ENCODE results near the gene PEX14.

PEX14 gene

DNA sequence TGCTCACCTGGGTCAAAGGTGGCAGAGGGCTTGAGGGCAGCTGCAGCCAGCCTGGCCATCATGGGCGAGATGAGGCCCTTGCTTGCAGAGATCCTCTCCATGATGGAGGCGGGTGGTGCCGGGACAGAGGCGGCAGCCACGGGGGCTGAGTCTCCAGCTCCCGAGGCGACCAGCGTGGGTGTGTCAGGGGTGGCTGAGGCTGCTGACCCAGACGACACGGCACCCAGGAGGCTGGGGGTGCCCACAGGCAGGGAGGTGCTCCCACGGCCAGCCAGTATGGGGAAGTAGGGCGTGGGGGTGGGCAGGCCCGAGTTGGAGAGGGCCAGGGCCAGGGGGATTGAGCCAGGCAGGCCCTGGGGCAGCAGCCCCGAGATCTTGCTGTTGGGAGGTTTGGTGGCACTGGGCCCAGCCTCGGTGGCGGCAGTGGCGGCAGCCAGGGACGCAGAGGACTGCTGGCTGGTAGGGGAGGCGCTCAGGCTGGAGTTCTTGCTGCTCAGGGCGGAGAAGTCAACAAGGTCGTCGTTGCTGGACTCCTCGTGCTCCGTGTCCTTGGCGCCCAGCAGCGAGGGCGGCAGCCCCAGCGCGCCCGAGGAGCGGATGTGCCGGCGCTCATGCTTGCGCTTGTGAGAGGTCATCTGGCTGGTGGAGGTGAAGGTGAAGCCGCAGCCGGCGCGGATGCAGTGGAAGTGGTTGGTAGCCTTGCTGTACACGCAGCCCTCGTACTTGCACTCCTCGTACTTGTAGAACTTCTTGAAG lies 178.8 kb downstream of the PEX14 start:
- no peak for DNase-seq

DNA sequence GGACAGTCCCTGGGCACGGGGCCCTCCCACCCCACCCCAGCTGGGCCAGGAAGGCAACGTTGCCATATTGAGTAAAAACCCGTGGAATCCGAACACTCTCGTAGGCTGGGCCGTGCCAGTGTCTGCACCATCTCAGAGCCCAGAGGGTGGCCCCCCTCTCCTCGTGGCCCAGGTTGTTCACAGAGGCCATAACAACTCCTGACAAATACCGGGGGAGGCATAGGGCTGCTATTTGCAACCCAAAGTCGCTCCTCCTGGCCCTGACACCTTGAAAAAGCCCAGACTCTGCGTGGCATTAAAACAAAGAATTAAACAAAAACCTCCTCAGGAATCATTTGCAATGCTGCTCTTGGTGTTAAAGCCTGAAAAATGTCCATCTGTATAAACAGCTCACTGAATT lies 180.3 kb downstream of the PEX14 start:
- DNase-seq, result no peak

DNA sequence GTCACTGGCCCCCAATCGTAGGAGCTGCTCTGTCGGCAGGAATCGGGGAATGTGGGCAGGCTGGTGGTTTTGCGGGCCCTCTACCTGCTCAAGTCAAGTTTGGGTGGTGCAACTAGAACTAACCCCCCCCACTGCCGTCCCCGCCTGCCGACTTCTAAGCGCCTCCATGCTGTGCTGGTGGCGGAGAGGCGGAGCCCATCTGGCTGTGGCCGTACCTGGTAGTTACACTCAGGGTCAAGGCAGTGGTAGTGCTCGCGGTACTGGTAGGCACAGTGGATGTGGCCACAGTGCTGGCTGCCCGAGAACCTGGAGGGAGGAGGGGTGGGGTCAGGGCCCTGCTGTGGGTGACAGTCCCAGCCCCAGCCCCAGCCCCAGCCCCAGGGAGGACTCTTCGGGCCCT lies 181.7 kb downstream of the PEX14 start:
- no peak for DNase-seq

DNA sequence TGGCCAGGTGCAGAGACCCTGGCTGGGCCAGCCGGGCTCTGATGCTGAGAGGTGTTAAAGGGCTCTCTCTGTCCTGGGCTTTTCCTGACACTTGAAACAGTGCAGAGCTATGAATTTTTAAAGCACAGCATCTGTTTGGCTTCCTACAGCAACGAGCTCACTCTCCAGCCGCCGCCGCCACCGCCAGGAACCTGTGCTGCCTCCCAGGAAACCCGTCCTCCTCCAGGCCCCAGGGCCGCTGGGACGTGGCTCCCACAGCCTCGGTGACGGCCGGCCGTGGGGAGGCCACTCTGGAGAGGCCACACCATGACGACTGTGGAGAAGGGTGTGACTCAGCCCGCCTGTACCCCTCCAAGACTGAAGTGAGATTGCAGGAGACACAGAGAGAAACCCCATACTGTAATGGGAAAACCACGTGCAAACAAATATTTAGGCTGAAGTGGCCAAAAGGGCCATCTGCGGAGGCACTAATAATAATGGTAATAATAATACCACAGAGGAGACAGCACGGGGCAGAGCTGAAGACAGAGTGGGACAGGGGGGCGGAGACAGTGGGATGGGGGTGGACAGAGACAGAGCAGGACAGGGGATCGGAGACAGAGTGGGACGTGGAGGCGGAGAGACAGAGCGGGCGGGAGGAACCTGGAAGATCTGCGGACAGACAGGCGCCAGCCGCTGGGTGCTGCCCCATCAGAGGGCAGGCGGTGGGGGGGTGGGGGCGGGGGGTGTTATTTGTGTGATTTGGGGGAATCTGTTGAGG lies 182.5 kb downstream of the PEX14 start:
- no peak for DNase-seq

DNA sequence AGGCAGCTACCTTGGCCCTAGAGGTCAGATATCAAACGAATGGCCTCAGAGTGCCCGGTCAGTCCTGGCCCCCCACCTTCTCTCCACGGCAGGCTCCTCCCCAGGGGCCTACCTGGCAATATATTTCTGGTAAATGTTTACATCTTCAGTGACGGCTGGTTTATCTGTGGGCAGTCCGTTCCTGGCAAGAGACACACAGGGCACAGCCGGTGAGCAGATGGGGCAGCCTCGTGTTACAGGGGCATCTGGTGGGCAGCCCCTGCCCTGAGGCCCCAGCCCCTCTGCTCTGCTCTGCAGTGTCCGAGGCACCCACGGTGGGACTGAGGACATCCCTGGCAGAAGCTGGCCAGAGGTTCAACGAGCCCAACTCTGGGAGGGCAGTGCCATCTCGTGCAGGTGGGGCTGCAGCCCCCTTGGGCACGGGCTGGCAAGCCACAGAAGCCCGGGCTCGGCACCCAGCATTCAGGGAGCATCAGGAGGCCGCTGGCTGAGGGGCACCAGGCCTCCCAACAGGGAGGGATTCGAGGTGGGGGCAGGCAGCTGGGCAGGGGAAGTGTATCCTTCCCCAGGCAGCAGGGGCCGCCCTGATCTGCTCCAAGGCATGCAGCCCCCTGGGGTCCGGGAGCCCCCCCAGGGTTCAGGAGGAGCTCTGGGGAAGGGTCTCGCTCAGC lies 183.8 kb downstream of the PEX14 start:
- no peak for DNase-seq

DNA sequence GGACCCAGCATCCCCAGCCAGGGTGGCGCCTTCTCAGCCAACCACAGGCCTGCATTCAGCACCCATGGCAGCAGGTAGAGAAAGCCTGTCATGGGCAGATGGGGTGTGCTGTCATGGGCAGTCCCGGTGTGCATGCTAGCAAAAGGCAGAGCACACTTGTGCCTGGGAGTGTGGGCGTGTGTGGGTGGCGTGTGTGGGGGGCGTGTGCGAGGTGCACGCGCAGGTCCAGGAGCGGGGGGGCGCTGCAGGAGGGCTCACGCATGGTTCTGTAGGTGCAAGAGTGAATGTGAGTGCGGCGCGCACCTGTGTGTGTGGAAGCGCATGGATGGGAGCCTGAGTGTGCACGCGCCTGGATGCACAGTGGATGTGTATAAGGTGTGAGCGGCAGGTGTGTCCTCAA lies 184.5 kb downstream of the PEX14 start:
- no peak for DNase-seq

DNA sequence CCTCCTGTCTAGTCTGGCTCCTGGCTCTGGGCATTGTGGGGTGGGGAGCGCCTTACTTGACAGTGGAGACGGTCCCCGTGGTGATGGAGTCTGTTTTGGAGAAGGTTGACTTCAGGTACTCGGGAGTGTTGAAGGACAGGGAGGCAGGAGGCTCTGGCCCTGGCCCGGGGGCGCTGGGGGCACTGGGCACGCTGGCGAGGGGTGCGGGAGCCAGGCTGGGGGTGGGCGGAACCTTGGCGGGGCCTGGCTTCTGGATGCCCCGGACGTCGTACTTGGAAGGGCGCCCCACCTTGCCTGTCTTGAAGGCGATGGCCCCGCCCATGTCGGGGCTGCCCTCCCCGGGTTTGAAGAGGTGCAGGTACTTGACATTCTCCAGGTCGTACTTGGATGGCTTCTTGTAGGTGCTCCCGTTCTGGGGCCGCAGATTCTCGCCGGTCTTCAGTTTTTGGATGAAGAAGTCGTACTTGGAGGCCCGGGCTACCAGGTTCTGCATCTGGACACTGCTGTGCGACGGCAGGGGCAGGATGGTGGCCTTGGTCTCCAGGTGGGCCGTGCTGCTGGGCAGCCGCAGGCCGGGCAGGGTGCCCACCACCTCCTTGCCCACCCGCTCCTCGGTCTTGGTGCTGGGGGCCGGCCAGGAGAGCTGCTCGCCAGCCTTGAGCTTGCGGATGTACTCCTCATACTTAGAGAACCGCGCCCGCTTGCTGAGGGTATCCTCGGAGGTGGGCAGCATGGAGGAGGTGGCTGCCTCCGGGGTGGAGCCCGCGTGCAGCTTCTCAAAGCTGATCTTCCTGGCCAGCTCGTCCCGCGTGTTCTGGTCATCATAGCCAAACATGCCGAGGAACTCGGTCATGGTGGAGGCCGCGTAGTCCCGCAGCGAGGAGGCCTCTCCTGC lies 185.1 kb downstream of the PEX14 start:
- DNase-seq, result no peak

DNA sequence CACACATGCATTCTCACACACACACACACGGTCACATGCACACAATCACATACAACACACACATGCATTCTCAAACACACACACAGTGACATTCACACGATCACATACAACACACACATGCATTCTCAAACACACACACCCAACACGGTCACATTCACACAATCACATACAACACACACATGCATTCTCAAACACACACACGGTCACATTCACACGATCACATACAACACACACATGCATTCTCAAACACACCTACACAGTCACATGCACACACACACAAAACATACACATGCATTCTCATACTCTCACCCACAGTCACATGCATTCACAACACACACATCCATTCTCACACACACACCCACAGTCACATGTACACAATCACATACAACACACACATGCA lies 186.7 kb downstream of the PEX14 start:
- no peak for DNase-seq

DNA sequence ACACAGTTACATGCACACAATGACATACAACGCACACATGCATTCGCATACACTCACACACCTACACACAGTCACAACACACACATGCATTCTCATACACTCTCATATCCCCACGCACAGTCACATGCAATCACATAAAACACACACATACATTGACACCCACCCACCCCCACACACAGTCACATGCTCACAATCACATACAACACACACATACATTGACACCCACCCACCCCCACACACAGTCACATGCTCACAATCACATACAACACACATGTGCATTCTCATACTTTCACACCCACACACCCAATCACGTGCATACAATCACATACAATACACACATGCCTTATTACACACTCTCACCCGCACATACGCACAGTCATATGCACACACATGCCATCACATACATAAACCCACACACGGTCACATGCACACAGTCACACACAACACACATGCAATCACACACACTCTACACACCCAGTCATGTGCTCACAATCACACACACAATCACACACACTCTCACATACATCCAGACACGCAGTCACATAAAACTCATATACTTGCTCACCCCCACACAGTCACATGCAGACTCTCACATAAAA lies 187.4 kb downstream of the PEX14 start:
- no peak for DNase-seq

DNA sequence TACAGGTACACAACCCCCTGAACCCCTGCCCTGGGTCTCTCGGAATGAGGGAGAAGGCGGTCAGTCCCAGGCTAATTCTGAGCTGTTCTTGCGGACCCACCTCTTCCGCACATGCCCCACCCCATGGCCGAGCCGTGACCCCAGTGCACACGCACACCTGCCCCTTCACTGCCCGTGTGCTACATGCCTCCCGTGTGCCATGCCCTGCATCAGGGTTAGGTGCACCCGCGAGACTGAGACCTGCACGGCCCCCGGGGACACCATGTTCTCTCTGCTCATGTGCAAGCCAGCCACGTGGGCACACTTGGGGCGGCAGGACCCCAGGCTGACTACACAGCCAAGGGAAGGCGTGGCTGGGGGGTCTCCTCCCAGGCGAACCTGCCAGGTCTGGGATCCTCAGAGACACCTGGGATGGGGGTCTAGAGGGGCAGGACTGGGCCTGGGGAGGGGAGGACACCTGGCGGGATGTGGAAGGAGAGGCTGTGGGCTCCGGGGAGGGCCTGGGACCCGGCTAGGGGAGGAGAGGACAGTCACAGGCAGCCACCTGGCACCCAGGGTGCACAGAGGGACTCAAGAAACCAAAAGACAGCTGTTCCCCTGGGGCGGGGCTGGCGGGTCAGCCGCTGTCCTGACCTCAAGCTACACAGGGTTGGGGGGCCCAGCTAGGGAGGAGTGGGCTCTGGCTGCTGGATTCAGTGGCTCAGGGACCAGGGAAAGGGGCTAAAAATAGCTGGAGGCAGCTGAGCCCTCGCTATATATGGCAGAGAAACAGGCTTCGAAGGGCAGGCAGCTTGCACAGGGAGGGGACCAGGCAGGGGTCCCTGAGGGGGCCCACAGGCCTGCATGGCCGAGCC lies 188.3 kb downstream of the PEX14 start:
- no peak for DNase-seq

DNA sequence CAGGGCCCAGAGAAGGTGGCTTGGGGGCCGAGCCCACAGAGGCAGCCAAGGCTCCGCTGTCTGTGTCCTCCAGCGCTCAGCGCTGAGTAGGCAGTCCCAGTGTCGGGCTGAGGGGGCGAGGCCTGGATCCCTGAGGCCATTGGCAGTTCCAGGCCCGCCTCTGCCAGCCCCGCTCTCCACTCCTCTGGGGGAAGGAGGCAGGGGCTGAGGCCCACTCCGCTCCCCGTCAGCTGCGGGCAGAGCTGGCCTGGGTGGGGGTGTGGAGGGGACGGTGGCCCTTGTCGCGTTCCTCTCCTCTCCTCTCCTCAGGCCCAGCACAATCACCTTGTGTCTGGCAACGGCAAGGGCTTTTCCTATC lies 188.9 kb downstream of the PEX14 start:
- DNase-seq, result no peak

DNA sequence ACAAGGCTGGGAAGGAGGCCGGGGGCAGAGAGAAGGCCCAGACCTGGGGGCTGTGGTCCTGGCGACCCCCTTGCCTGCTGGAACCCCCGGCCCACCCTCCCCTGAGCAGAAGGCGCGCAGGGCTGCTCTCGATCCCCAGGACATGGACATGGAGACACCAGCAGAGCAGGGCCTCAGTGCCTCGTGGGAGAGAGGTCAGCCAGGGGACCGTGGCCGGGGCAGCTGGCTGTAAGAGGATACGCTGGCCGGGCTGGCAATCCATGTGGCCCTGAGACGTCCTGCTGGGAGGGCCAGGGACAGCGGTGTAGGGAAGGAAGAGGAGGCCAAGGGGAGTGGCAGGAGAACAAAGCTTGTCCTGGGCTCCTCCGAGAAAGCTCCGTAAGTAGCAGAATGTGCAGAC lies 189.5 kb downstream of the PEX14 start:
- no peak for DNase-seq

DNA sequence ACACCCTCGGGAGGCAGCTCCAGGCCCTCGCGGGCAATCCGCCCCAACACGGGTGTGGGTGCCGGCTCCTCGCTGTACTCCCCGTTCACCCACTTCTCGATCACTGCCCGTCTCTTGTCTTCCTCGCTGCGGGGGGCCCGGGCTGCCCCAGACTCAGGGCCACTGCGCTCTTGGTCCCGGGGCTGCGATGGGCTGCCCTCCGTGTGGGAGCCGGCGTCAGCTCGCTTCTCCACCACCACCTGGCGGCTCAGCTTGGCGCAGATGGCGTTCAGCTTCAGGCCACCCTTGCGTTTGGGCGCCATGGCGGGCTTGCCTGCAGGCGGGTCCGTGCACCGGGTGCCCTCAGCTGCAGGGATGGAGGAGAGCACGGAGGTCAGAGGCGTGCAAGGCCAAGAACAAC lies 190.5 kb downstream of the PEX14 start:
- no peak for DNase-seq

DNA sequence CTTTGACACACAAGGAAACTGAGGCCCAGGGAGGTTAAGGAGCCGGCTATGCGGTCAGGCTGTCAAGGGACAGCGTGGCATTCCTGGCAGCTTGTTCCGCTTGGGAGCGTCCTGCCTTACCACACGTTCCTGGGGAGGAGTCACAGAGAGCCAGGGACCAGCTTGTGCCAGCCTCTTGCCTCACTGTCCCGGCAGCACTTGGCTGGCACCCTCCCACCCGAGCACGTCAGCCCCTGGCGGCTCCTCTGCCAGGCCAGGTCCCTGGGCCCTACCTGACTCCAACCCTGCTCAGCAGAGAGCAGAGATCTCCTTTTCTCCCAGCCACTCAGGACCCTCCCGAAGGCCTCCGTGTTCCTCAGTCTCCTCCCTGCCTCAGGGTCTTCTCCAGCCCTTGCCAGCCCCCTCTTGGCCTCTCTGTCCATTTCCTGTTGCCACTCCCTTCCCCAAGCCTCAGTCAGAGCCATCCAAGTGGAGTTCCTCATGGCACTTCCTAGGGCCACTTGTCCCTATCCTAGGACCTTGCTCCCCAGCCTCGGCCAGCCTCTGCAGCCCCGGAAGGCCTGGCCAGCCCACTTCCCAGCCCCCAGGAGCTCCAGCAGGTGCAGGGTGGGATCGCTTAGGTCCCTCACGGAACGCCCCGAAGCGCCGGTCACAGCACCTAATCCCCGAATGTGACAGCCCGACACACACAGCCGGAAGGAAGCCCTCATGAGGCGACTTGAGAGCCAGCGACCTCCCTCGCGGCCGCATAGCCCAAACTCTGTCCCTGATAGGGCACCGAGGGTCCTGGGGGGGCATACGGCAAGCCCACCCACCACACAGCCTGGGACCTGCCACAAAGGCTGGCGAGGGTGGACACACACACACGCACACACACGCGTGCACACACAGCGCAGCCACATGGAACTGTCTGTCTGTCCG lies 191.4 kb downstream of the PEX14 start:
- no peak for DNase-seq

DNA sequence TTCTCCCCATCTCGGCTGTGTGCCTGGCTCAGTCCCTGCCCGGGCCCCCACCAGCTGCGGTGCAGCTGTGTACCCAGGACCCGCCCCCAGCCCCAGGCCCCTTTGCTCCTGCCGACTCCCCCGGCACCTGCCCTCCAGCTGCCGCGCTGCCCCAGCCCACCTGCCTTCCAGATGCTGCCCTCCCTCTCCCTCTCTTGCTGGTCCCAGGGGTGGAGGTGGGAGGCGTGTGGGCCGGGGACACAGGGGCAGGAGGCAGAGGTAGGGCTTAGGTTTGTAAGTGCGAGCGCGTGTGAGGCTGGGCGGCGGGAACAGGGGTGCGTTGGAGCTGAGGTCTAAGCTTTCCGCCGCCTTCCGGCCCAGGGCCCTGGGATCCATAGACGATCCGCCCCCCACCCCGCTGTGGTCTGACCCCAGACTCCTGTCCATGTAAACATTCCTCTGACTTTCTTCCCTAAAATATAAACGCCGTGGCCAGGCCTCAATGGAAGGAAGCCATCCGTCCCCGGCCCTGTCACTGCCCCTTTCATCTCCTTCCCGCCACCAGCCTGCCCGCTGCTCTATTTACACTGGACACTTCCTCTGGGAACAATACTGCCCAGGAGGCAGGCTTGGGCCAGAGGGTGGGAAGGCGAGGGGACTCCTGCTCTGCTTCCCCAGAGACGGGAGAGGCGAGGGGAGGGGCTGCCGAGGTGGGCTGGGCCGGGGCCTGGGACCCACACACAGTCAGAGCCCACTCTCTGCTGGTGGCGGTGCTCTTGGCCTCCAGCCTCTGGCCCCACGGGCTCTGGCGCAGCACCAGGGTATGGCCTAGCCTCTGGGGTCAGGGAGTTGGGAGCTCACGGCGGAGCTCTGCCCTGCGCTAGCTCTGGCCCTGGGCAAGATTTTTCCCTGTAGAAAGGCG lies 193.4 kb downstream of the PEX14 start:
- no peak for DNase-seq

DNA sequence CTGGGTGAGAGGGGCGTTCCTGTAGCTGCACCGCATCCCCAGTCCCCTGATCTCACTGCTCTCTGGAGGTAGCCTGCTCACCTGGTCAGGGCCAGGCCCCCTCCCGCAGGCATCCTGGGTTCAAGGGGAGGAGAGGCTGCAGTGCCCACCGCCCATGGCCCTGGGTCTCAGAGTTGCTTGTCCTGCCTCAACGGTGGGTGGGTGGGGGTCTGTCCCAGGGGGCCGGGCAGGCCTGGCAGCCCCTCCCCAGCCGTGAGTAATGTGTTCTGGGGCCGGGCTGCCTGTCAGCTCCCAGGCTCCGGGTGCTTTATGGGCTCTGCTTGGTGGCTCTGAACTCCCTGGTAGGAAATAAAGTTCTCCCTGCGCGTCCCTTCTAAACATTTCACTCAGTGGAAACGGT lies 194.8 kb downstream of the PEX14 start:
- no peak for DNase-seq

DNA sequence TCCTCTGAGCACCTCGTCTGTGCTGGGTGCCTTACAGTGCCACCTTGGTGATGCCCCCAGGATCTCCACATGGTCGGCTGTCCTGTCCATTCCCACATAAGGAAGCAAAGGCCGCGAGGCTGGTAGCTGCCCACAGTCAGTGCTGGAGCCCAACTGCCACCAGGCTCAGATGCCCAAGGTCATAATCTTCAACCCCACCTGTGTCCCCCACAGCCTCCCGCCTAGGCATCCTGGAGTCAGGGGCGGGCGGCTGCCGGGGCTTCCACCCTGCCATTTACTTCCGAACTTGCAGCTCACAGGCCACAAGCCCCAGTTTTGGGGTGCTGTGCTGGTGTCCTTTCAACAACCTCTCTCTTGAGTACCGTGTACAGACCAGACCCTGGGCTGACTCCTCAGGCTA lies 195.4 kb downstream of the PEX14 start:
- DNase-seq, result no peak

DNA sequence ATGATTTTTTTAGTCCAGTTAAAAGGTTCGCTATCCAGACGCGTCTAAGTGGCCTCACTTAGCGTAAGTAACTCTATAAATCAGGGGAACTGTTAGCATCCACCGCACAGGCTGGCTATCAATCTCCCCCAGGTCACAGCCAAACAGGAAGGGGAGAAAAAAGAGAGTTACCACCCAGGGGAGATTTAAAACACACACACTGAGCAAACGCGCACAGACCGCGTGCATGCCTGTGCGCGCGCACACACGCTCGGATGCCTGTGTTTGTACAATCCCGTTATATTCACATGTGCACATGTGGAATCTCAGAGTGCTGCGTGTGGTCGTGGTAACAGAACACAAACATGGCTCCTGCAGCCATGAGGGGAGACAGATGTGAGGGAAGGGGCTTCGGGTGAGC lies 196.3 kb downstream of the PEX14 start:
- DNase-seq, result no peak

DNA sequence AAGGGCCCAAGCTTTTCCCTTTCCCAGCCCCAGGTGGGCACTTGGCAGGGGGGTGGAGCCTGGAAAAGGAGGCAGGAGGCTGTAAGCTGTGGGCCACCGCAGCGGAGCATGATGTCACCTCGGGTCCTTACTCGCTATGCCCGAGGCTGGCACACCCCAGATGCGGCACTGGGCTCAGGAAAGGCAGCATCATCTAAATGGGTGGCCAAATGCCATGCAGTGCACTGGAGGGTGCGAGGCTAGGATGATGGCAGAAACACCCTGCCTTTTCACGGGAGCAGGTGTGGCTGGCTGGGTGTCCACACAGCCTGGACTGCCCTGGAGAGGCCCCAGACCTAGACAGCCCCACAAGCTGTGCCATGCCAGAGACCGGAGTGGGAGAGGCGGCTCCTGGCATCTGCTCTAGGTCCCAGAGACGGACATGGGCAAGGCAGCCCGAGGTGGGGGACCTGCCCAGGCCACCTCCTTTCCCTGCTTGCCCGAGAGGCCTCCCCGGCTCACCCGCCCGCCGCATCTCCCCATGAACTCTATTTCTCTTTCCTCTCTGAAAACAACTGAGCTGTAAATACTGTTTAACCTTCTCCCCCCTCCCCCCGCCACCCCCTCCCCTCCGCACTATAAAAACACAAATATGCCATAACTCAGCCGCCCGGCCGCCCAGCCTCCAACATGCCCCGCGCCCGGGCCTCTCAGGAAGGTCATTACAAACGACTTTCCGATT lies 197.0 kb downstream of the PEX14 start:
- no peak for DNase-seq
